HUES48 (cell line): ENCODE measurements around the gene REG4.
"Not testable (repeated sequence)": the region's sequence is repeated elsewhere in the genome, so short reads cannot be mapped to it uniquely, and the experiment has no call there.

Source experiments
- H3K27ac ChIP-seq: one replicate; pipeline ENCODE4 v1.7.0; 2013; ENCODE audit warnings: low read depth, low read length, inconsistent platforms
- H3K27me3 ChIP-seq: 2 replicates; pipeline ENCODE4 v1.6.1; 2013; ENCODE audit warnings: mild to moderate bottlenecking, low read length; ENCODE audit not compliant: control insufficient read depth, insufficient read depth
- H3K36me3 ChIP-seq: 2 replicates; pipeline ENCODE4 v1.6.1; 2013; ENCODE audit warnings: low read length; ENCODE audit not compliant: control insufficient read depth, insufficient read depth
- H3K4me1 ChIP-seq: 2 replicates; pipeline ENCODE4 v1.6.1; 2013; ENCODE audit warnings: mild to moderate bottlenecking, low read length; ENCODE audit not compliant: control insufficient read depth, insufficient read depth
- H3K4me3 ChIP-seq: 2 replicates; pipeline ENCODE4 v1.5.1; 2013; ENCODE audit warnings: mild to moderate bottlenecking, low read depth, low read length
- H3K9ac ChIP-seq: 2 replicates; pipeline ENCODE4 v1.6.1; 2013; ENCODE audit warnings: mild to moderate bottlenecking, low read depth, low read length, moderate library complexity
- H3K9me3 ChIP-seq: 2 replicates; pipeline ENCODE4 v1.6.1; 2013; ENCODE audit warnings: low read length; ENCODE audit not compliant: control insufficient read depth, insufficient read depth

The REG4 gene

DNA sequence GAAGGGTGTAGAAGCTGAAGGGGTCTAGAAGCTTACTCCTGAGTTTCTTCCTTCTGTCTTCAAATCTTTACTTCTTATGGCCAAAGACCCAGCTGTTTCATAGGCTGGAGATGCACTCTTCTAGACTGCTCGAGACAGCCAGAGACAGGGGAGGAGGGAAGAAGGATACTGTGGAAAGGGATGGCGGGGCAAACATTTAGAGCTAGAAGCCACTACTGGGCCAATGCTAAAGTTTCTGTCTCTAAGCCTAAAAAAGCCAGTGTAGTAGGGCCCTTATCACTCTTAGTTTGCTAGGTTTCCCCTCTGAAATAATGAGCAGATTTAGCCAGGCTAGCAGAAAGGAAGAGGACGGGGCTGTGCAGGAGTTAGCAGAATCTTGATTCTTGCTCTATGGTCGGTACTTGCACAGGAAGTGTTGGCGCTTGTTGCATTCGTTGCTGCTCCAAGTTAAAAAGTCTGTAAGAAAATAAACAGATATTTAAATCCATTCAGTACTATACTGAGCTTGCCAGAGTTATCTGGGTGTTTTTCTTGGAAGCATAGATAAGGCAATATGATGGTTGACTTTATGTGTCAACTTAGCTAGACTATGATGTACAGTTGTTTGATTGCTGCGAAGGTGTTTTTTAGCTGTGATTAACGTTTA lies 16.9 kb downstream of the REG4 start:
- H3K9me3 ChIP-seq = no peaks in the 10 kb centered on the region
- no peak overlapping the region for H3K27ac ChIP-seq
- no peak overlapping the region for H3K9ac ChIP-seq
- no peaks in the 10 kb centered on the region for H3K4me1 ChIP-seq
- no peaks in the 10 kb centered on the region for H3K36me3 ChIP-seq
- no peak overlapping the region for H3K4me3 ChIP-seq
- no peaks in the 10 kb centered on the region for H3K27me3 ChIP-seq

DNA sequence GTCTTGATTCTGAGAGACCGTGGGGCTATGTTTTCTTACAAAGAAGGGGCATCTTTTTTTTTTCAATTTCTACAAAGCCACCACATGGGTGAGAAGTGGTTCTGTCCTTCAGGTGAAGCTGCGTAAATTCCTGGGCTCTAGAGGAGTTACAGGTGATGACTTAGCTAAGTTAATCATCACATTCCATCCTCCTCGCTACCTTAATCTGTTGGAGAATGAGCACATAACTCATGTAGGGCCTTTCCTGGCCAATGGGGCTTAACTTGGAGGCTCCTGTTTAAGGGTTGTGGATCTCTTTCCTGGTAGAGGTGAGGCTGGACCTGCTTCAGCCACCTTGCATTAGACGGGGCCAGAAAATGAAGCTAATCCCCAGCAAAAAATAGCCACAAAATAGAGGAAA lies 19.9 kb downstream of the REG4 start:
- Histone ChIP-seq H3K9me3 (no peaks in the 10 kb centered on the region), H3K9ac (no peak overlapping the region), H3K4me3 (no peak overlapping the region), H3K36me3 (no peaks in the 10 kb centered on the region), H3K27me3 (no peaks in the 10 kb centered on the region), H3K4me1 (no peaks in the 10 kb centered on the region), H3K27ac (peak overlapping the region; percentile 34)

DNA sequence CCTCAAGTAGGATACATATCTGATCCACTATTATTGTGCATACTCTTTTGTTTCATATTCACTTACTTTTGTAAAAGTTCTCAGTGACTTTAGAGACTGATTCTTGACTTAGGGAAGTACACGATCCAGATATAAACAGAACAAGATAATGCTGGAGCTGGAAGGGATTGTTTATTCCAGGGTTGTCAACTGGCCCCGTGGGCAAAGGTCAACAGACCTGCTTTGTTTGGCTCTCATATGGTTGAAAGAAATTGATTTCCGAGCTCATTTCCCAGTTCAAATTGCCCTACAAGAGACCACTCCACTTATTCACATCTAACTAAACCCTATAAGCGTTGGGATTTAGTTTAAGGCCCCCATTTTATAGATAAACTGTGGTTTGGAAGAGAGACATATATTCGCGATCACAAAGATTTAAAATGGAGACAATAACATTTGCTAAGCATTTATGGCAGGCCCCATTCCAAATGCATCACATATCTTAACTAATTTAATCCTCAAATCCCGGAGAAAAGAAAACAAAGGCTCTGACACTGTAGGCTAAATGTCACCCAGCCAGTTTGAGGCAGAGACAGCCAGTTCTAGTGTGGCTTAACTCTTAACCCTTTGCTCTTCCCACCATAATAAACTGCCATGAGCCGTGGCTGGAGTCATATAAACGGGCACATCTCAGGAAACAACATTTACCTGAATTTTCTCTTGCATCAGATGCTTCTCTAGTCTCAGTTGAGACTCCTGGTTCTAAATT lies 20.6 kb downstream of the REG4 start:
- Histone ChIP-seq H3K27ac (peak overlapping the region; percentile 44), H3K4me1 (no peaks in the 10 kb centered on the region), H3K27me3 (no peaks in the 10 kb centered on the region), H3K9ac (no peak overlapping the region), H3K9me3 (no peaks in the 10 kb centered on the region), H3K36me3 (no peaks in the 10 kb centered on the region), H3K4me3 (no peak overlapping the region)

DNA sequence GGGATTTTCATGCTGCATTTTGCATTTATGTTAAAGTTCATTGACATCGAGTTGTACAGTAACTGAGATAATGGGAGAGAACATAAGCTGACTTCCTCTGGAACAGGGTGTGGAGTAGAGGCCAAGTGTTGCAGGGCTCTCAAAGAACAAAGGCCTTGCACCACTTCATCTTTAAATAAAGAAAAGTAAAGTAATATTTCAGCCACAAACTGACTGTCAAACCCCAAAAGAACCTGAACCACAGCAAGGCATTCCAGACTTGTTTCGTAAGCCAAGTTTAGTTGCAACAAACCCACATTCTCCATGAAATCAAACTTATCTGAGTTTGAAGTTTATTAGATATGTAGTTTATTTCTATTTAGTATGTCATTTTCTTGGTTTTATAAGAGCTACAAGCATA lies 23.5 kb downstream of the REG4 start:
- Histone ChIP-seq H3K27ac (no peak overlapping the region), H3K4me3 (no peak overlapping the region), H3K9me3 (no peaks in the 10 kb centered on the region), H3K36me3 (no peaks in the 10 kb centered on the region), H3K4me1 (no peaks in the 10 kb centered on the region), H3K9ac (no peak overlapping the region), H3K27me3 (no peaks in the 10 kb centered on the region)

GRCh38 chr1:119786473-119787050 lies 24.7 kb downstream of the REG4 start:
- H3K9ac ChIP-seq, H3K4me1 ChIP-seq: not testable (repeated sequence)

DNA sequence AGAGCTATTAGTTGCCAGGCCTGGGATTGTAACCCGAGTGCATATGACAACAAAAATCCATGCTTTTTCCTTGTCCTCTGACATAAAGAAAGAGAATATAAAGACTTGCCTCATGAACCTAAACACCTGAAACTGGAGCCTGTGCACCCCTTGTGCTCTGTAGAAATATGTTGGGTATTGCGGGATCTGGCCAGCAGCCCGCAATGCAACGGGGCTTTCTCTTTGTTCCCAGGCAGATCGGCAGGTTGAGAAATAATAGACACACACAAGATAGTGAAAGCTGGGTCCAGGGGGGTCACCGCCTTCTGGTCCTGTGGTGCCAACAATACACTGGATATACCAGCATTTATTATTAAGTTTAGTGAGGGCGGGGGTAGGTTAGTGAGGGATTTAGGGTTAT lies 25.2 kb downstream of the REG4 start:
- H3K4me1 ChIP-seq, H3K27me3 ChIP-seq, H3K9ac ChIP-seq, H3K4me3 ChIP-seq, H3K36me3 ChIP-seq, H3K9me3 ChIP-seq, H3K27ac ChIP-seq: not testable (repeated sequence)

More at GRCh38 chr1:119786473-119787050, 24.7 kb downstream of the REG4 start:
- H3K4me3 ChIP-seq, H3K36me3 ChIP-seq, H3K27ac ChIP-seq, H3K27me3 ChIP-seq, H3K9me3 ChIP-seq: not testable (repeated sequence)

DNA sequence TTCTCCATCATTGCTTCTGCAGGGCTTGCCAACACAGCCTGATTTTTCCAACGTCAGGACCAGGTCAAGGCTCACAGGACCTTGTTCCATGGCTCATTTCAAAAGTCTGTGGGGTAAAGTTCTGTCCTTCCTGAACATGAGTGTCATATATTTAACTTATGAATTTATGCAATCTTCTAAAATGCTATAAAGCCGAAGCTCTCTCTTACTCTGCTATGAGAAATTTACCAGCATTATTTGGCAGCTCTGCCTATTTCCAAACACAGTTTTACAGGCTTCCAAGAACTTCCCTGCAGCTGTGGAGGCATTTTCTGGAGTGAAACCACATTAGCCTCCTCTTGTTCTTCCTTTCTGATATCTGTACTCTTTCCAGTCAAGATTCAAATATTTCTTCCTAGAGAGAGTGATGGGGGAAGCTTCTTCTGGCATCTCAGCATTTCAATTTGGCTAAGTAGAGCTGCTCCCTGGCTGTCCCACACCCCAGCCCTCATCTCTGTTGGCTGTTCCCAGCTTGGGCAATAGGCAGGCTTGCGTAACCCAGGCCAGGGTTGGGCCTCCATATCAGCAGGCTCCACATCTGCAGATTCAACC lies 27.0 kb downstream of the REG4 start:
- H3K4me3 ChIP-seq = no peak overlapping the region
- no peak overlapping the region for H3K27ac ChIP-seq
- no peaks in the 10 kb centered on the region for H3K9me3 ChIP-seq
- H3K36me3 ChIP-seq = no peaks in the 10 kb centered on the region
- no peak overlapping the region for H3K9ac ChIP-seq
- H3K27me3 ChIP-seq = no peaks in the 10 kb centered on the region
- H3K4me1 ChIP-seq = no peaks in the 10 kb centered on the region

DNA sequence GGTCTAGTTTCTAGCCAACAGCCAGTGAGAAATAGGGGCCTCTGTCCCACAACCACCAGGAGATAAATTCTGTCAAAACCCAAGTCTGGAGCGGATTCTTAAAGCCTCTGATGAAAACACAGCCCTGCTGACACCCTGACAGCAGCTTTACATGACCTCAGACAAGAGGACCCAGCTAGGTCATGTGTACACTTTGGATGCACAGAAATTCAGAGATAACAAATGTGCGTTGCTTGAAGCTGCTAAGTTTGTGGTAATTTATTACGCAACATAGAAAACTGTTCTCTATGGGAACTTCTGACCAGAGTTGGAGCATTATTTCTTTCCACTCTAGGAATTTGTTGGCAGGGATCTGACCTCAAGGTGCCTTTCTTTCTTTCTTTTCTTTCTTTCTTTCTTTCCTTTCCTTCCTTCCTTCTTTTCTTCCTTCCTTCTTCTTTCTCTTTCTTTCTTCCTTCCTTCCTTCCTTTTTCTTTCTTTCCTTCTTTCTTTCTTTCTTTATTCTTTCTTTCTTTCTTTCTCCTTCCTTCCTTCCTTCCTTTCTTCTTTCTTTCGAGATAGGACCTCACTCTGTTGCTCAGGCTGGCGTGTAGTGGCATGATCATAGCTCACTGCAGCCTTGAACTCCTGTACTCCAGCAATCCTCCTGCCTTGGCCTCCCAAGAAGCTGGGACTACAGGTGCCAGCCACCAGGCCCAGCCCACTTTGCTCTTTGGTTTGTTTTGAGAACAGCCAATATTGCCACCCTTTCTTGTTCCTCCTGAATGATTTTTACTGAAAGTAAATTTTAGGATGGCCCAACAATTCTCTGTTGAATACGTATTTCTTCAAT lies 27.7 kb downstream of the REG4 start:
- Histone ChIP-seq H3K4me3 (no peak overlapping the region), H3K27ac (no peak overlapping the region), H3K36me3 (no peaks in the 10 kb centered on the region), H3K9me3 (no peaks in the 10 kb centered on the region), H3K4me1 (no peaks in the 10 kb centered on the region), H3K9ac (no peak overlapping the region), H3K27me3 (no peaks in the 10 kb centered on the region)

GRCh38 chr1:119782631-119783325 lies 28.5 kb downstream of the REG4 start:
- Histone ChIP-seq H3K36me3 (no peaks in the 10 kb centered on the region), H3K9me3 (no peaks in the 10 kb centered on the region), H3K27ac (no peak overlapping the region), H3K9ac (no peak overlapping the region), H3K4me1 (no peaks in the 10 kb centered on the region), H3K27me3 (no peaks in the 10 kb centered on the region), H3K4me3 (no peak overlapping the region)

GRCh38 chr1:119781434-119782210 lies 29.6 kb downstream of the REG4 start:
- Histone ChIP-seq H3K27ac (no peak overlapping the region), H3K27me3 (no peaks in the 10 kb centered on the region), H3K4me1 (no peaks in the 10 kb centered on the region), H3K36me3 (no peaks in the 10 kb centered on the region), H3K4me3 (no peak overlapping the region), H3K9me3 (no peaks in the 10 kb centered on the region), H3K9ac (no peak overlapping the region)
